ENCODE data around the gene ATP6V0A4.

Gene ATP6V0A4

GRCh38 chr7:138821912-138822311 is 23.9 kb upstream of the ATP6V0A4 start:
- Histone ChIP-seq H3K4me1 (ENCODE audit: low read length) (no peaks in the 10 kb centered on the region), H3K9me3 (replicated peaks; ENCODE audit: insufficient read depth, low read length) (no peaks in the 10 kb centered on the region), H4K20me1 (ENCODE audit: insufficient read depth, low read length) (no peaks in the 10 kb centered on the region), H3K27me3 (replicated peaks; ENCODE audit: insufficient read depth, low read length) (no peaks in the 10 kb centered on the region), H3K4me2 (ENCODE audit: low read depth, low read length) (no peak overlapping the region), H3K9ac (ENCODE audit: low read length) (no peak overlapping the region), H3K36me3 (replicated peaks; ENCODE audit: insufficient read depth, low read length) (no peaks in the 10 kb centered on the region), H3K27ac (ENCODE audit: low read length) (no peak overlapping the region), H3F3A (ENCODE audit: insufficient read depth, low read length) (no peaks in the 10 kb centered on the region), H3K9me2 (replicated peaks; ENCODE audit: insufficient read depth, low read length) (no peaks in the 10 kb centered on the region), H3K4me3 (ENCODE audit: low read length) (no peak overlapping the region), H3K79me2 (ENCODE audit: low read length) (no peaks in the 10 kb centered on the region), H2AFZ (ENCODE audit: low read length) (no peak overlapping the region)
- no peak for TF ChIP-seq EZH2phosphoT487 (IDR thresholded peaks at IDR 0.05; ENCODE audit: low read length)
- DNase-seq, result no peak

GRCh38 chr7:138819625-138820024 is 21.6 kb upstream of the ATP6V0A4 start:
- Histone ChIP-seq H3K27ac (ENCODE audit: low read length) (no peak overlapping the region), H3K79me2 (ENCODE audit: low read length) (no peaks in the 10 kb centered on the region), H3K9me3 (replicated peaks; ENCODE audit: insufficient read depth, low read length) (no peaks in the 10 kb centered on the region), H2AFZ (ENCODE audit: low read length) (no peak overlapping the region), H3F3A (ENCODE audit: insufficient read depth, low read length) (no peaks in the 10 kb centered on the region), H3K4me3 (ENCODE audit: low read length) (no peak overlapping the region), H3K4me1 (ENCODE audit: low read length) (no peaks in the 10 kb centered on the region), H3K4me2 (ENCODE audit: low read depth, low read length) (no peak overlapping the region), H4K20me1 (ENCODE audit: insufficient read depth, low read length) (no peaks in the 10 kb centered on the region), H3K27me3 (replicated peaks; ENCODE audit: insufficient read depth, low read length) (no peaks in the 10 kb centered on the region), H3K9ac (ENCODE audit: low read length) (no peak overlapping the region), H3K36me3 (replicated peaks; ENCODE audit: insufficient read depth, low read length) (no peaks in the 10 kb centered on the region), H3K9me2 (replicated peaks; ENCODE audit: insufficient read depth, low read length) (no peaks in the 10 kb centered on the region)
- no peak for TF ChIP-seq EZH2 (optimal IDR thresholded peaks at IDR 0.05; ENCODE audit: low read depth, low read length)
- TF ChIP-seq CTCF (IDR thresholded peaks at IDR 0.05; ENCODE audit: low read length), result no peak
- TF ChIP-seq EZH2phosphoT487 (IDR thresholded peaks at IDR 0.05; ENCODE audit: low read length), result no peak
- DNase-seq, result no peak

- Histone ChIP-seq H3K9me3 (replicated peaks; ENCODE audit: insufficient read depth, low read length) (no peaks in the 10 kb centered on the region), H2AFZ (ENCODE audit: low read length) (no peak overlapping the region), H3F3A (ENCODE audit: insufficient read depth, low read length) (no peaks in the 10 kb centered on the region), H3K4me3 (ENCODE audit: low read length) (no peak overlapping the region), H3K4me2 (ENCODE audit: low read depth, low read length) (no peak overlapping the region), H3K27ac (ENCODE audit: low read length) (no peak overlapping the region), H3K27me3 (replicated peaks; ENCODE audit: insufficient read depth, low read length) (no peaks in the 10 kb centered on the region), H3K9ac (ENCODE audit: low read length) (no peak overlapping the region), H3K4me1 (ENCODE audit: low read length) (no peaks in the 10 kb centered on the region), H3K79me2 (ENCODE audit: low read length) (no peaks in the 10 kb centered on the region), H4K20me1 (ENCODE audit: insufficient read depth, low read length) (no peaks in the 10 kb centered on the region), H3K36me3 (replicated peaks; ENCODE audit: insufficient read depth, low read length) (no peaks in the 10 kb centered on the region), H3K9me2 (replicated peaks; ENCODE audit: insufficient read depth, low read length) (no peaks in the 10 kb centered on the region)
- TF ChIP-seq EZH2phosphoT487 (IDR thresholded peaks at IDR 0.05; ENCODE audit: low read length) (no peak), CTCF (IDR thresholded peaks at IDR 0.05; ENCODE audit: low read length) (no peak), EZH2 (optimal IDR thresholded peaks at IDR 0.05; ENCODE audit: low read depth, low read length) (no peak)
- DNase-seq, result no peak
These were observed 18.7 kb upstream of the ATP6V0A4 start for GRCh38 chr7:138816650-138817049.

GRCh38 chr7:138814816-138815332 is 16.9 kb upstream of the ATP6V0A4 start:
- Histone ChIP-seq H3K36me3 (replicated peaks; ENCODE audit: insufficient read depth, low read length) (no peaks in the 10 kb centered on the region), H3K27ac (ENCODE audit: low read length) (no peak overlapping the region), H3F3A (ENCODE audit: insufficient read depth, low read length) (no peaks in the 10 kb centered on the region), H2AFZ (ENCODE audit: low read length) (no peak overlapping the region), H3K9me2 (replicated peaks; ENCODE audit: insufficient read depth, low read length) (no peaks in the 10 kb centered on the region), H3K4me1 (ENCODE audit: low read length) (no peaks in the 10 kb centered on the region), H4K20me1 (ENCODE audit: insufficient read depth, low read length) (no peaks in the 10 kb centered on the region), H3K4me3 (ENCODE audit: low read length) (no peak overlapping the region), H3K4me2 (ENCODE audit: low read depth, low read length) (no peak overlapping the region), H3K9ac (ENCODE audit: low read length) (no peak overlapping the region), H3K27me3 (replicated peaks; ENCODE audit: insufficient read depth, low read length) (no peaks in the 10 kb centered on the region), H3K79me2 (ENCODE audit: low read length) (no peaks in the 10 kb centered on the region), H3K9me3 (replicated peaks; ENCODE audit: insufficient read depth, low read length) (no peaks in the 10 kb centered on the region)
- DNase-seq, result no peak
- TF ChIP-seq EZH2phosphoT487 (IDR thresholded peaks at IDR 0.05; ENCODE audit: low read length), result no peak
- no peak for TF ChIP-seq EZH2 (optimal IDR thresholded peaks at IDR 0.05; ENCODE audit: low read depth, low read length)
- TF ChIP-seq CTCF (IDR thresholded peaks at IDR 0.05; ENCODE audit: low read length), result no peak
